Upper lobe of left lung (tissue), 6 donors: Measurements from ENCODE around the gene FAM13A. TPM values are rescaled to one million over a fixed set of nuclear protein-coding genes. Genes with fewer than 3 reads are reported as not detected.
"Not testable (repeated sequence)": the region's sequence is repeated elsewhere in the genome, so short reads cannot be mapped to it uniquely, and the experiment has no call there.

Source experiments
- ATAC-seq, 2 donors: fragments of 200-7000 bp; cut with Tn5 transposase; one replicate each; pipeline ENCODE4 v1.9.1; 2022; ENCODE audit warnings: mild to moderate bottlenecking in 2 of 2, moderate library complexity in 2 of 2; ENCODE audit not compliant: low FRiP score in 2 of 2
- DNase-seq, 2 donors: peaks; one replicate each; pipeline ENCODE4 v3.0.0-alpha.2; 2019 to 2020
- H3K27ac ChIP-seq, 4 donors: fragments of 200-600 bp; sonication (generic); one replicate each; pipeline ENCODE4 v1.5.1; 2016 to 2019
- H3K27me3 ChIP-seq, 4 donors: fragments of 200-600 bp; sonication (generic); one replicate each; pipeline ENCODE4 v1.5.1; 2017 to 2019
- H3K36me3 ChIP-seq, 4 donors: fragments of 200-600 bp; sonication (generic); one replicate each; pipeline ENCODE4 v1.5.1; 2016 to 2019
- H3K4me1 ChIP-seq, 4 donors: fragments of 200-600 bp; sonication (generic); one replicate each; pipeline ENCODE4 v1.5.1; 2018 to 2019
- H3K4me3 ChIP-seq, 4 donors: fragments of 200-600 bp; sonication (generic); one replicate each; pipeline ENCODE4 v1.5.1; 2017 to 2019; ENCODE audit warnings: mild to moderate bottlenecking in 2 of 4, moderate library complexity in 1 of 4
- H3K9me3 ChIP-seq, 4 donors: fragments of 200-600 bp; sonication (generic); one replicate each; pipeline ENCODE4 v1.5.1; 2018 to 2019
- CTCF ChIP-seq, 6 experiments: fragments of 450-650 bp in 4 of 6; fragments of 200-600 bp in 2 of 6; sonication (generic) in 2 of 6; IDR thresholded peaks; one replicate each; pipeline ENCODE4 v1.5.1; 2016 to 2019; ENCODE audit warnings: antibody characterized with exemption in 6 of 6
- EP300 ChIP-seq, 4 donors: sonication (generic); formaldehyde crosslinking; IDR thresholded peaks; one replicate each; pipeline ENCODE4 v1.5.1; 2017; ENCODE audit warnings: antibody characterized with exemption in 4 of 4, control low read depth in 2 of 4
- POLR2A ChIP-seq, 4 donors: fragments of 450-650 bp; IDR thresholded peaks; one replicate each; pipeline ENCODE4 v1.5.1; 2016 to 2017; ENCODE audit warnings: antibody characterized with exemption in 4 of 4, mild to moderate bottlenecking in 2 of 4
- POLR2AphosphoS5 ChIP-seq, 2 donors: sonication (generic); formaldehyde crosslinking; IDR thresholded peaks; one replicate each; pipeline ENCODE4 v1.5.1; 2017; ENCODE audit warnings: antibody characterized with exemption in 2 of 2
- WGBS, 2 donors: methylation state at CpG; one replicate each; pipeline ENCODE4 v1.1.5; 2017 to 2018; 5-methylcytosine and 5-hydroxymethylcytosine counted together
- total RNA-seq, 6 donors: library from RNA; depleted of rRNA in 4 of 6; stranded (reverse); fragments of >200 nt in 4 of 6; gene quantifications; one replicate each; pipeline versions ENCODE4 v1.1.0 to v1.2.1, GENCODE V29; 2016 to 2021
- donor health status: DM: no; HTN: no; CAD: no; lungs with moderate emphysema.
- donor health status: DM: no; HTN: yes; CAD: no; lungs with severe emphysema.

The FAM13A gene
- total RNA-seq, 6 donors from 2014 or later = 15.8 to 173 (median 34.1) TPM

DNA sequence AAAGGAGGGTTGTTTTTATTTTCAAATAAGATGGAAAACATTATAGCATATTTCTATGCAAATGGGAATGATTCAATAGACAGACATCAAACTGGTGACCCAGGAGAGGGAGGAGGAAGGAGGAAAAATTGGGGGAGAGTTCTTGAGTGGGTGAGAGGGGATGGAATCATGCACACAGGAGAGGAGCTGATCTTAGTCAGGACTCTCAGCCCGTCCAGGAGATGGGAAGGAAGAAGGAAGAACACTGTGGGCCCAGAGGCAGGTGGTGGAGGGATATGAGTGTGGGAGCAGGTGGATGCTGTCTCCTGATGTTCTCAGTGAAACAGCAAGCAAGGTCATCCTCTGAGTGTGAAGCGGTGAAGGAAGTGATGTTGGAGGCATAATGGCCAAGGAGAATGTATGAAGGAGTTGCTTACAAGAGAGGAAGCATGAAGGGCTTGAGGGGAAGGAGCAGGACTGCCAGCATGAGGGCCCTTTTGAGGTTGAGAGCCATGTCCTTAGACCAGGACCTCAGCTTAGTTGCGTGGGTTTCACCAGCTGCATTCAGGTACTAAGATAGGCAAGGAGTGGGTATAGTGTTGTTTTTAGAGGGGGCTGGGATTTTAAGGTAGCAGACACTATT is 197.7 kb downstream of the FAM13A start:
- Histone ChIP-seq H3K4me3 (no peak overlapping the region), H3K36me3 (no peaks in the 10 kb centered on the region), H3K9me3 (no peaks in the 10 kb centered on the region), H3K27ac (peak overlapping the region; percentile 38 to 75 (median 60)), H3K4me1 (peaks cover 0 to 22% (median 7%) of the 10 kb centered on the region in 4 donors), H3K27me3 (no peaks in the 10 kb centered on the region)
- peak in 1 of 2 donors; percentile 51 for ATAC-seq
- TF ChIP-seq POLR2A (IDR thresholded peaks at IDR 0.05) (no peak), CTCF (IDR thresholded peaks at IDR 0.05) (no peak), POLR2AphosphoS5 (IDR thresholded peaks at IDR 0.05) (no peak), EP300 (IDR thresholded peaks at IDR 0.05) (no peak)
- DNase-seq = no peak
- 66 to 83% methylated on average over 3 of the region's 3 CpGs for WGBS, 2 donors

- Histone ChIP-seq H3K4me3 (no peak overlapping the region), H3K9me3 (no peaks in the 10 kb centered on the region), H3K27ac (peak overlapping the region in 2 of 4 donors; percentile 53 to 75), H3K27me3 (no peaks in the 10 kb centered on the region), H3K36me3 (no peaks in the 10 kb centered on the region), H3K4me1 (peaks cover 0 to 22% (median 7%) of the 10 kb centered on the region in 4 donors)
- DNase-seq = peak in 1 of 2 donors; percentile 25
- no peak for TF ChIP-seq POLR2A (IDR thresholded peaks at IDR 0.05)
- no peak for TF ChIP-seq POLR2AphosphoS5 (IDR thresholded peaks at IDR 0.05)
- TF ChIP-seq EP300 (IDR thresholded peaks at IDR 0.05) = no peak
- no peak for TF ChIP-seq CTCF (IDR thresholded peaks at IDR 0.05)
- 60 to 63% methylated on average over 2 of the region's 2 CpGs for WGBS, 2 donors
- ATAC-seq = peak in 1 of 2 donors; percentile 84
Measured at GRCh38 chr4:88858752-88859151, 198.2 kb downstream of the FAM13A start.

- Histone ChIP-seq H3K27ac (no peak overlapping the region), H3K27me3 (no peaks in the 10 kb centered on the region), H3K36me3 (no peaks in the 10 kb centered on the region), H3K9me3 (no peaks in the 10 kb centered on the region), H3K4me1 (peaks cover 0 to 22% (median 7%) of the 10 kb centered on the region in 4 donors), H3K4me3 (no peak overlapping the region)
- ATAC-seq (no peak), DNase-seq (no peak)
- TF ChIP-seq CTCF (IDR thresholded peaks at IDR 0.05) (no peak), POLR2AphosphoS5 (IDR thresholded peaks at IDR 0.05) (no peak), POLR2A (IDR thresholded peaks at IDR 0.05) (no peak), EP300 (IDR thresholded peaks at IDR 0.05) (no peak)
Measured at GRCh38 chr4:88857588-88857987, 199.4 kb downstream of the FAM13A start.

- H3K27ac ChIP-seq = no peak overlapping the region
- H3K4me3 ChIP-seq = no peak overlapping the region
- no peak for TF ChIP-seq EP300 (IDR thresholded peaks at IDR 0.05)
- no peak for TF ChIP-seq POLR2AphosphoS5 (IDR thresholded peaks at IDR 0.05)
- no peak for TF ChIP-seq CTCF (IDR thresholded peaks at IDR 0.05)
- TF ChIP-seq POLR2A (IDR thresholded peaks at IDR 0.05) = no peak
- no peaks in the 10 kb centered on the region for H3K27me3 ChIP-seq
- WGBS, 2 donors = 89 to 91% methylated on average over 3 of the region's 3 CpGs
- DNase-seq (no peak), ATAC-seq (no peak)
- no peaks in the 10 kb centered on the region for H3K36me3 ChIP-seq
- no peaks in the 10 kb centered on the region for H3K9me3 ChIP-seq
- H3K4me1 ChIP-seq = peaks cover 0 to 10% (median 2%) of the 10 kb centered on the region in 4 donors
Measured at GRCh38 chr4:88854481-88854880, 202.5 kb downstream of the FAM13A start.

DNA sequence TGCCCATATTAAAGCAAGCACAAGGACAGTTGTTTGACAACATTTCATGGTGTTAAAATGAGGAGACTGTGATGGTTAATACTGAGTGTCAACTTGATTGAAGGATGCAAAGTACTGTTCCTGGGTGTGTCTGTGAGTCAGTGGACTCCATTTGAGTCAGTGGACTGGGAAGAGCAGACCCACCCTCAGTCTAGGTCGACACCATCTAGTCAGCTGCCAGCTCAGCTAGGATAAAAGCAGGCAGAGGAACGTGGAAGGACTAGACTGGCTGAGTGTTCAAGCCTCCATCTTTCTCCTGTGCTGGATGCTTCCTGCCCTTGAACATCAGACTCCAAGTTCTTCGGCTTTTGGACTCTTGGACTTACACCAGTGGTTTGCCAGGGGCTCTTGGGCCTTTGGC is 203.4 kb downstream of the FAM13A start:
- not testable (repeated sequence) for ATAC-seq, DNase-seq, H3K4me3 ChIP-seq, H3K27me3 ChIP-seq, H3K9me3 ChIP-seq, H3K4me1 ChIP-seq, H3K36me3 ChIP-seq, H3K27ac ChIP-seq
- 82 to 100% methylated on average over 3 of the region's 3 CpGs for WGBS, 2 donors
